ENCODE results near the gene GMPPB. TPM values are rescaled to one million over a fixed set of nuclear protein-coding genes. Genes with fewer than 3 reads are reported as not detected.
A peak's percentile ranks its signal among the peaks of the same experiment; 100 is the strongest.
"Not testable (repeated sequence)": the region's sequence is repeated elsewhere in the genome, so short reads cannot be mapped to it uniquely, and the experiment has no call there.

The GMPPB gene
- total RNA-seq, 2 donors from 2014 or later = 54.2 to 78.4 TPM

DNA sequence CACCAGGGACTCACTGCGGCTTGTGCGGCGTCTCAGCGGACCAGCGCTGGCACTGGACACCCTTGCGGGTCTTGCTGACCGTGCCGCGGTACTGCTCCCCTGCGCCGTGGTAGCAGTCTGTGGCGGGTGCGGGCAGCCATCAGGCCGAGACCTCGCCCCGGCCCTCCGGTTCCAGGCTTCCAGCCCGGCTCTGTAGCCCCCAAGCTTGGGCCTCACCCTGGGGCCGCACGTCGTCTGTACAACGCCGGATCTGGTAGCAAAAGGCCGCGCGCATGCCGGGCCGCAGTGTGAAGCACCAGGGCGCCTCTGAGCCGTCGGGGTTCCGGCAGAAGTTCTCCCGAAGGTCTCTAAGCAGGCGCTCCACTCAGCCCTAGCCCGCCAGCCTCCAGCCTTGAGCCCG, 37.9 kb downstream of the GMPPB start:
- intact Hi-C loops (cut with DNase I, micrococcal nuclease); DNase-seq; ATAC-seq: not testable (repeated sequence)

DNA sequence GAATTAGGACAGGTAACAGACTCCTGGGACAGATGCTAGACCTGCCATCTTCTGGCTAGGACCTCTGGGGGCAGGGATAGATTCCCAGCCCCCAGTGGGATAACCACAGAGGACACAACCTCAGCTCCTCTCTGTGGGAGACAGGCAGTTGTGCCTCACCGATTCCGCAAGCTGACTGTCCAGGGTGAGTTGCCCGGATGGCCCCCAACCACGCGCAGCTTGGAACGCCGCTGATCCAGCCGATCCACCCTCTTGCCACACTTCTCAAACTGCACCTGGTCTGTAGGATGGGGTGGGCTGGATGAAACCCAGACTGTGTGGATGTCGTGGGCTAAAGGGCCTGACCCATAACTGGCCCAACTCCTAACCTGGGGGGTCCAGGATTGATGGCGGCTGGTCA, 38.6 kb downstream of the GMPPB start:
- ATAC-seq; DNase-seq; intact Hi-C loops (cut with DNase I, micrococcal nuclease): not testable (repeated sequence)

DNA sequence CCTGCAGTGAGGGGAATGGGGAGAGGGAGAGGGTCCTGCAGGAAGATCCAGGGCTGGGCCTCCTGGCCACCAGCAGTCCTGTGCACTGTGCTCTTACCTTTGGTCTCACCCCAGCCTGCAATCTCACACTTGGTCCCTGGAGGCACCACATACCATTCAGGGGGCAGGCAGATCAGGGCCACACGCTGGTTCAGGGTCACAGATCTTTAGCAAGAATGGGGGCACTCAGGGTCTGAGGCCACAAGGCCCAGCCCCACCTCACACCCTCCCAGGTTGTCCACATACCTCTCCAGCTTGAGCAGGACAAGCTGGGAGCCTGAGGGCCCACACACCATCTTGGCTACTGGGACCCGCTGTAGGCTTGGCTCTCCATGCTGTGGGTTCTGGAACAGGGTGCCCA, 39.3 kb downstream of the GMPPB start:
- ATAC-seq; DNase-seq; intact Hi-C loops (cut with DNase I, micrococcal nuclease): not testable (repeated sequence)

DNA sequence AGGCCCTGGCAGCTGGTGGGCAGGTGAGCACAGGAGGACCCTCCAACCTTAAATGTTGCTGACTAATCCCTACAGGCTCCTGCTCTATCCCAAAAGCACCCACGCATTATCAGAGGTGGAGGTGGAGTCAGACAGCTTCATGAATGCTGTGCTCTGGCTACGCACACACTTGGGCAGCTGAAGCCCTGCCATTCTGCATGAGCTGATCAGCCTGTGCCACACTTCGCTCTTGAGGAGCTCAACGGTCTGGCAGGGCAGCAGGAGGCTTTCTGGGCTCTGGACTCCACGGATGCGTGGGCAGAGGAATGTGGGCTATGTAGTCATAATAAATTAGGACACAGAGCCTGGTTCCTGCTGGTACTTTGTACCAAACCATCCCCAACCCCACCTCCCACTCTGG, 40.6 kb downstream of the GMPPB start:
- DNase-seq = no peak
- ATAC-seq = no peak
- intact Hi-C loops (cut with DNase I, micrococcal nuclease) = no loop called here

DNA sequence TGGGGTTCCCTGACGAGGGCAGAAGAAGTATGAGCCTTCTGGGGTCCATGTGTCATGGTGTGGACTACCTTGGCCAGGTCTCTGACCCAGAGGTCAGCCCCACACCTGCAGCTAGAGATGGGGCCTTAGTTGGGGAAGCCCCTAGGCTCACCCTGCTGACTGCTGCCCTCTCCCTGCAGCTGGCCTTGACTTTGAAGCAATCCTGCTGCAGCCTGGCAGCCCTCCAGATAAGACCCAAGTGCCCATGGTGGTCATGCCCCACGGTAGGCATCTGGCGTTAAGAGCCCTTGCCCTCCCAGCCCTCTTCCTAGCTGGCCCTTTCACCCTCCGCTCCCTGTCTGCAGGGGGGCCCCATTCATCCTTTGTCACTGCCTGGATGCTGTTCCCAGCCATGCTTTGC, 42.2 kb downstream of the GMPPB start:
- intact Hi-C loops (cut with DNase I, micrococcal nuclease) = no loop called here
- ATAC-seq (no peak), DNase-seq (no peak)

DNA sequence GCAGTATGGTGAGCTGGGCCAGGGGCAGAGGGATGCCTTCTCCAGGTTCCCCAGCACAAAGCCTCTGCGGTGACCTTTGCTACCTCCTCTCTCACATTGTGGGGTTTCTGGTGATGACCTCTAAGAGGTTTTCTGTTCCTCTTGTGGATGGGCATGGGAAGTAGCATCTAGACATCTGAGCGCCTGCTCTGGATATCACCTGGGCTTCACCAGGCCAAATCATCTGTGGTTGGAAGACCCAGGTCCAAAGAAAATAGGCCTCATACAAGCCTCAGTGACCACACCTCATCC, 42.6 kb downstream of the GMPPB start:
- no peak for ATAC-seq
- DNase-seq = no peak
- intact Hi-C loops (cut with DNase I, micrococcal nuclease) = no loop called here

DNA sequence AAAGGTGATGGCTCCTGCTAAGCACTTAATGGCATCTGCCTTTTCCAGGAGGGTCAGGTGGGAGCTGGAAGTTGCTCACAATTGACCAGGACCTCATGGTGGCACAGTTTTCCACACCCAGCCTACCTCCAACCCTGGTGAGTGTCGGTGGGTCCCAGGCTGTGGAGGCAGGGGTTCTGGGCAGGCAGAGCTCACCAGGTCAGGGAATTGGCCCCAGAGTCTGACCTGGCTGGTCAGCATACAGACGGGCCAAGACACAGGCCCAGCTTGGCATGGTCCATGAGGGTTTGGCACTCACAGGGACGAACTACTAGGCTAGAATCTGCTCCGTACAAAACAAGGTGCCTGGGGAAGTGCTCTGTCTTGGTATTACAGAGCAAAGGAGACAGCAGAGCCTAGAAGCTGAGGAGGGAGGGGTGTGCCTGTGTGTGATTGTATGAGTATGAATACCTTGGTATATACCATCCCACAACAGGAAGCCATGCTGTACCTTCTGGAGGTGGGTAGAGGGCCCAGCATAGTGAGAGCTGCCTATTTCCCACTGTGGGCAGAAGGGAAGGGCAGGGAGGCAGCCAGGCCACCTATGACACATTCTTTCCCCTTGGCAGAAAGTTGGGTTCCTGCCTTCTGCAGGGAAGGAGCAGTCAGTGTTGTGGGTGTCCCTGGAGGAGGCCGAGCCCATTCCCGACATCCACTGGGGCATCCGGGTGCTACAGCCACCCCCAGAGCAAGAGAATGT, 43.1 kb downstream of the GMPPB start:
- no peak for DNase-seq
- ATAC-seq = no peak
- intact Hi-C loops (cut with DNase I, micrococcal nuclease) = no loop called here

DNA sequence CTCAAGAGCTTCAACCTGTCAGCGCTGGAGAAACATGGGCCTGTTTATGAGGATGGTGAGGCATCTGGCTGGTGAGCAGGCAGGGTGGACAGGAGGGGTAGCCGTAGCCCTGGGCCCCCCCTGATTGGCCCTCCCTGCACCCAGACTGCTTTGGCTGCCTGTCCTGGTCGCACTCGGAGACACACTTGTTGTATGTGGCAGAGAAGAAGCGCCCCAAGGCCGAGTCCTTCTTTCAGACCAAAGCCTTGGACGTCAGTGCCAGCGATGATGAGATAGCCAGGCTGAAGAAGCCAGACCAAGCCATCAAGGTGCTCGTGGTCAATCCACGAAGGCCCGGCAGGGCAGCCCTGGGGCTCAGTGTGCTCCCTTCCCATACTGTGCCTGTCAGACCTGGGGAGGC, 47.8 kb downstream of the GMPPB start:
- intact Hi-C loops (cut with DNase I, micrococcal nuclease) = loop anchor here in 1 of 2 donors (10.0 kb wide), 1 partner anchor 141 kb away; no protein-coding TSS in a partner anchor
- ATAC-seq (no peak), DNase-seq (no peak)

DNA sequence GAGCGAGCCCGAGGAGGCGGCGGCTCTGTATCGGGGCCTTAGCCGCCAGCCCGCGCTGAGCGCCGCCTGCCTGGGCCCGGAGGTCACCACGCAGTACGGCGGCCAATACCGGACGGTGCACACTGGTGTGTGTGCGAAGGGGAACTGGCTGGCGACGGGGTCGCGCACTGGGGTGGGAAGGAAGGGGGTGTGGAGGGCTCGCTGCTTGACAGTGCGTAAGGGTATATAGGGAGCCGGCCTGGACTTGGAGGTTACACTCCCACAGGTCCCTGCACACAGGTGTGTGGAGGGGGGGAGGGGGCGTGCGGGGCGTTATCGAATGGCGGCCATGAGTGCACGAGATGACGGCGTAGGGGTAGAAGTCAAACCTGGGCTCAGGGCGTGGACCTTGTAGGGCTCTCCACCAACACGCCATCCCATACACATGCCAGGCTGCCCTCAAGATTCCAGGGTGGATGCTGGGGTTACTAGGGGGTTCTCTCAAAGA, 49.2 kb downstream of the GMPPB start:
- intact Hi-C loops (cut with DNase I, micrococcal nuclease) = loop anchor here (5.0 to 10.0 kb wide), 2 partner anchors 137 to 140 kb away; no protein-coding TSS in a partner anchor
- peak; percentile 35 for ATAC-seq
- DNase-seq = peak; percentile 63 to 64

DNA sequence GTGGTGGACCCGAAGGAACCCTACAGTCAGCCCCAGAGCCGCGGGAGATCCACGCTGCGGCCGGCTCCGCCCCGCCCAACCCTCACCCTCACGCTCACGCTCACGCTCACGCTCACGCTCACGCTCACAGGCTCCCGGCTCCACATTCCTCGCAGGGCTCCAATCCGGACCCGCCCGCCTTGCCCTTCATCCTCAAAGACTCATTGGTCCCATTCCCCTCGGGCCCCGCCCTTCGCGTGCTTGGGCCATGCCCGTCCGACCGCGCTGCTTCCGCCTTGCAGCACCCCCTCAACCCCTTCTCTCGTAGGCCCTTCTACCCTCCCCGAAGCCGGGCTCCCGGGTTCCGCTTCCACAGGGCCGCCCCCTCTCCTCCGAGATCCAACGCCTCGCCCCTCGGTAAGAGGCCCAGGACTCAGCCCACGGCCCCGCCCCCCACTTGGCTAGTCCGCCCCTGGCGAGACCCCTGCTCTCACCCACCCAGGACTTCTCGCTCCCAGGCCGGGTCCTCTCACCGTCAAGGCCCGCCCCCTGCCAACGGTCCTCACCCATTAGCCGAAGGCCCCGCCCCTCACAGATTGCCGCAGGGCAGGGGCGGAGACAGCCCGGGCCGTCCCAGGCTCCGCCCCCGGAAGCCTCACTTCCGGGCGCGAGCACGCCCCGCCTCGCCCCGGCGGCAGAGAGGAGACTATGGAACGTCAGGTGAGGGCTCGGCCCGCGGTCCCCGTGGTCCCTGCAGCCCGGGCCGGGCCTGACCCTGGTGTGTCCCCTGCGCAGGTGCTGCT, 49.8 kb downstream of the GMPPB start, which contains the start of gene APEH:
APEH (plus strand) TSS at position 637 of the 782 bp plus-strand sequence; CDS start at position 688, 51 bp downstream.
- peak; percentile 98 to 99 for DNase-seq
- ATAC-seq = peak; percentile 86
- intact Hi-C loops (cut with DNase I, micrococcal nuclease) = loop anchor here (5.0 to 10.0 kb wide), 2 partner anchors 137 to 139 kb away; no protein-coding TSS in a partner anchor

DNA sequence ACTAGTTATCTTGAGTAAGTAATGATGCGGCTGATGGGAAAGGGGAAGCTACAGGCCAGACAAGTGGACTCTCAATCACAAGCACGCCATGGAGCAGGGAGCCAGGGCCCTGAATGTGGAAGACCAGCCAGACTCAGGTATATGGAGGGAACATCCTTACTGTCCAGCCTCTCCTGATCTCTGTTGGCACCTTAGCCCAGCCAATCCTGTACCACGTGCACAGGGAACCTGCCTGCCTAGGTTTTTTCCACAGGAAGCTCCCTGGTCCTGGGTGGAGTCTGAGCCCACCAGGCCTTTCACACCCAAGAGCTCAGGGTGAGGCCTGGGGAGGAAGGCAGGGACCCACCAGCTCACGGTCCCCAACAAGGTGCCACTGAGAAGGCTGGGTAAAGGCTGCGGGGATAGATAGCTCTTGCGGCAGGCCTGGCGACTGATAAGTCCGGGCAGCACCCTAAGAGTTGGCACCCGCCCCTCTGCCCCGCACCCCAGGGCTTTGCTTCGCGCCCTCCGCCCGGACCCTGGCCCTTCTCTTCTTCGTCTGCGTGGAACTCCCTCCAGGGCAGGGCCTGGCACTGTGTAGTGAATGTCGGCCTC, 50.5 kb downstream of the GMPPB start:
- intact Hi-C loops (cut with DNase I, micrococcal nuclease) = loop anchor here (5.0 to 10.0 kb wide), 2 partner anchors 136 to 138 kb away; no protein-coding TSS in a partner anchor
- DNase-seq (peak in 1 of 2 donors; percentile 58), ATAC-seq (peak; percentile 2)

DNA sequence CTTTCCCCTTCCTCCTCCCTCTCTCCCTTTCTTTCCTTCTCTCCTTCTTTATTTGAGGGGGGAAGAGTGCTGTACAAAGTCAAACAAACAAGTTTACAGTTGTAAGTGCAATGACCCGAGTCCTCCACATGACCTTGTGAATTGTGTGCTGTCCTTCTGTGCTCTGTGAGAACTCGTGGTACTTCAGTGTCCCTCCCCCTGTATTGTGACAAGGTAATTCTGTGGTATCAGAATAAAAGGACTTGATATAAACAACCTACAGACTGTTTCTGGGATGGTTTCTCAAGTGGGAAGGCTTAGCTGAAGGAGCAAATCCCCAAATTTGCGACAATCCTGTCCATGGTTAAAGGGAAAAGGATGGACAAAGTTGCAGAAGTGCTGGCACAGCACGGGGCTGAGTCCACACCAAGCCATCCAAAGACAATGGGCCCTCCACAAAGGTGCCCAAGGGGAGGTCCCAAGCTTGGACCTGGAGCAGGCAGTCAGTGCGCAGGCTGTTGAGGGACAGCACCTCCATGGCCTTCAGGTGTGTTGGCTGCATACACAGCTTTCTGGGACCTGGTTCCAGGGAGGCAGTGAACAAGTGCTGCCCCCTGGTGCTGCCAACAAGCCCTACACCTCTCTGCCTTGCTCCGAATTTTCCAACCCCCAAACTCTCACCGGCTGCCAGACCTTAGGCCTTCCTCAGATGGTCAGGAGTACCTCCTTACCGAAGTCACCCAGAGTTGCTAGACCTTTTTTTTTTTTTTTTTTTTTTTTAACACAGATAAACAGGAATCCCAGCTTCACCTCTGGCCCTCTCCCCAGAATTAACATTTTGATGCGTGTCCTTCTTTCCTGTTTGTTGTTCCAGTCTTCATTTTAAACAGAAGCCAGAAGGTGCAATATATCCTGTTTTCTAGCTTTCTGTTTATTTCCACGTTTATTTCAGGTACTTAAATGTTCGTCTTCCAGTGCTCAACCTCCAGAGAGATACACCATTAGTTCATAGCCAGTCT, 52.2 kb downstream of the GMPPB start:
- DNase-seq (peak; percentile 64 to 72), ATAC-seq (peak; percentile 19)
- intact Hi-C loops (cut with DNase I, micrococcal nuclease) = loop anchor here (5.0 to 10.0 kb wide), 2 partner anchors 134 to 137 kb away; no protein-coding TSS in a partner anchor

DNA sequence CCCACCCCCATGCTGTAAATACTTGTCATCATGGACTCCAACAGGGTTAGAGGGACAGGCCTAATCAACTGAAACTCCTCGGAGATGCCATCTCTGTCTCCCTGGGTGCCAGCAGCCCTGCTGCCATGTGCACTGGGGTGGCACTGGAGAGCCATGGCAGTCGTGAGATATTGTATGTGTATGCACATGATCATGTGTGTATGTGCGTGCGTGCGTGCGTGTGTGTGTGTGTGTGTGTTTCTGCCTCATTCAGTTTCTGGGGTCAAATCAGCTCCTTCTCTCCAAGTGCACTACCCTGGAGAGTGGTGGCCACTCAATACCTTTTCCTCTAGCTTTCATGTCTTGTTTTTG, 52.8 kb downstream of the GMPPB start:
- DNase-seq = no peak
- no peak for ATAC-seq
- intact Hi-C loops (cut with DNase I, micrococcal nuclease) = loop anchor here (5.0 to 10.0 kb wide), 2 partner anchors 134 to 136 kb away; no protein-coding TSS in a partner anchor

Other genes starting within 250 kb of the GMPPB start
- under 1 TPM; 0.24 to 0.25 TPM for gene BSN, start 169.5 kb downstream of the GMPPB start, total RNA-seq
- gene APEH, start 49.6 kb downstream of the GMPPB start, total RNA-seq = 100 to 1,000 TPM; 153 to 182 TPM
- gene MST1, start 34.5 kb downstream of the GMPPB start, total RNA-seq = 10 to 100 TPM; 22.1 to 28.2 TPM
- 10 to 100 TPM; 40.3 to 44.0 TPM for gene RNF123, start 34.4 kb downstream of the GMPPB start, total RNA-seq
- gene AMIGO3, start 4.3 kb downstream of the GMPPB start, total RNA-seq = not detected
- gene IP6K1, start 62.6 kb upstream of the GMPPB start, total RNA-seq = 10 to 100 TPM; 29.2 to 36.9 TPM
- gene CDHR4, start 75.9 kb upstream of the GMPPB start, total RNA-seq = under 1 TPM in 1 of 2 donors, not detected in 1; 0.20 TPM
- gene INKA1, start 79.3 kb upstream of the GMPPB start, total RNA-seq = 1 to 10 TPM in 1 of 2 donors, under 1 TPM in 1; 0.27 to 2.0 TPM
- gene UBA7, start 90.0 kb upstream of the GMPPB start, total RNA-seq = 100 to 1,000 TPM in 1 of 2 donors, 10 to 100 TPM in 1; 71.6 to 102 TPM
- 1 to 10 TPM; 3.2 to 5.3 TPM for gene TRAIP, start 132.6 kb upstream of the GMPPB start, total RNA-seq
- gene CAMKV, start 146.0 kb upstream of the GMPPB start, total RNA-seq = under 1 TPM; 0.12 to 0.34 TPM
- 100 to 1,000 TPM; 124 to 145 TPM for gene MST1R, start 179.9 kb upstream of the GMPPB start, total RNA-seq
- gene MON1A, start 205.9 kb upstream of the GMPPB start, total RNA-seq = 1 to 10 TPM; 9.4 TPM
- gene RBM6, start 216.2 kb upstream of the GMPPB start, total RNA-seq = 10 to 100 TPM; 63.7 to 76.6 TPM

Measured in left colon (tissue), 2 donors.